ENCODE data around the gene CYTH2.
"Not testable (repeated sequence)": the region's sequence is repeated elsewhere in the genome, so short reads cannot be mapped to it uniquely, and the experiment has no call there.

CYTH2 gene

DNA sequence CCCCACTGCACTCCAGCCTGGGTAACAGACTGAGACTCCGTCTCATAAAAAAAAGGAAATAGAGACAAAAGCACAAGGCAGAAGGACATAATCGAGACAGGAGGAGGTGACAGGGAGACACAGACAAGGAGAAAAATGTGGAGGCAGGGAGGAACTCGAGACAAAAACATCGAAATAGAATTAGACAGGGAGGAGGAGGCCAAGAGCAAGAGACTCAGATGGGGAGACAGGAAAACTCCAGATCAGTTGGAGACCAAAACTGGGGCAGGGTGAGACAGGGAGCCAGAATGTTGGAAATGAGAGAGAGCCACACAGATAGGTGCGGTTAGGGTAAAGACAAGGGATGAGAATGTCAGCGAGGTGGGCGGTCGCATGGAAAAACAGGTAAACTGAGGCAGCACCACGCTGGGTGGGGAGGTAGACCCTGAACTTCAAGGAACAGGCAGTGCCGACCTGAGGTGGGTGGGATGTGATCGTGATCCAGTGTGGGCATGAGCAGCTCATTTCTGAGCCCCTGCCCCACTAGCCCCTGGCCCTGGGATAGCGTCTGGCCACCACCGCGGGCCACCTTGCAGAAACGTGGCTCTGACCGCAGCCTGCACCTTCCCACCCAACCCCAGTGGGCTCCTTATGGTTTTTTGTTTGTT is 15.2 kb downstream of the CYTH2 start:
- POLR2A ChIA-PET, result no interaction called here

DNA sequence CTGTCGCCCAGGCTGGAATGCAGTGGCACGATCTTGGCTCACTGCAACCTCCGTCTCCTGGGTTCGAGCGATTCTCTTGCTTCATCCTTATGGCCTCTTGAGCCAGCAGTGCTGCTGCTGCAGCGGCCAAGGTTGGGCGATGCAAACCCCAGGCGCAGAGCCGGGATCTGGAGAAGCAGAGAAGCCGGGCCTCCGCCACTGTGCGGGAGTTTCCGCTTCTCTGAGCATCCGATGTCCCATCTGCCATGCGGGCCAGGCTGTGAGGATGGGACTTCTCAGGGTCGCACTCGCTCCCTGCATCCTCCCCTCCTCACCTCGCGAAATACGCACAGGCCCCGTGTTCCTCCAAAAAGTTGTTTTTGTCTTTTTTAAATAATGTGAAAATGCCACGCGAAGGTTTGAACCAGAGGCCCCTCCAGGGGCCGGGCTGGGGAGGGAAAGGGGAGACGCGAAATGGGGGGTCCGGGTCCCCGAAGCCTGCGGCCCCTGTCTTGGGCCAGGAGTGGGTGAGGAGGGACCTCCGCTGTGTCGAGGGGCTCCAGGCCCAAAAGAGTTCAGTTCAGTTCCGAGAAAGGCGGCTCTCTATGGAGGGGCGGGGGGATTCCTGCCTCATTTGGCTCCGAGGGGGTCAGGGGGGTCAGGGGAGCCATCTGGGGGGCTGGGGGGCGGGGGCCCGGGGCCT is 15.9 kb downstream of the CYTH2 start:
- Histone ChIP-seq H3K9me3 (ENCODE audit: control insufficient read depth, insufficient read depth, low read depth, low read length) (no peaks in the 10 kb centered on the region), H3K36me3 (ENCODE audit: control insufficient read depth in 2 of 2, insufficient read depth in 1 of 2, low read length in 2 of 2) (peaks cover 9 to 15% of the 10 kb centered on the region in 2 experiments; a peak in 2 of 3 replicates), H3K27ac (ENCODE audit: extremely low read depth, low read depth, low read length) (no peak overlapping the region), H3K4me1 (ENCODE audit: control insufficient read depth, insufficient read depth, low read length) (no peaks in the 10 kb centered on the region), H3K4me3 (ENCODE audit: low read depth, low read length) (no peak overlapping the region)
- ChIA-PET POLR2A (no interaction called here), CTCF (no interaction called here)
- TF ChIP-seq PRDM1 (tag by site-specific recombination; IDR thresholded peaks at IDR 0.05), result no peak
- no peak for TF ChIP-seq ZNF114 (tag by site-specific recombination; IDR thresholded peaks at IDR 0.05)
- TF ChIP-seq ZNF610 (tag by site-specific recombination; IDR thresholded peaks at IDR 0.05; ENCODE audit: borderline replicate concordance), result no peak
- no peak for TF ChIP-seq ZNF645 (tag by site-specific recombination; IDR thresholded peaks at IDR 0.05)
- TF ChIP-seq, protein P1, sequence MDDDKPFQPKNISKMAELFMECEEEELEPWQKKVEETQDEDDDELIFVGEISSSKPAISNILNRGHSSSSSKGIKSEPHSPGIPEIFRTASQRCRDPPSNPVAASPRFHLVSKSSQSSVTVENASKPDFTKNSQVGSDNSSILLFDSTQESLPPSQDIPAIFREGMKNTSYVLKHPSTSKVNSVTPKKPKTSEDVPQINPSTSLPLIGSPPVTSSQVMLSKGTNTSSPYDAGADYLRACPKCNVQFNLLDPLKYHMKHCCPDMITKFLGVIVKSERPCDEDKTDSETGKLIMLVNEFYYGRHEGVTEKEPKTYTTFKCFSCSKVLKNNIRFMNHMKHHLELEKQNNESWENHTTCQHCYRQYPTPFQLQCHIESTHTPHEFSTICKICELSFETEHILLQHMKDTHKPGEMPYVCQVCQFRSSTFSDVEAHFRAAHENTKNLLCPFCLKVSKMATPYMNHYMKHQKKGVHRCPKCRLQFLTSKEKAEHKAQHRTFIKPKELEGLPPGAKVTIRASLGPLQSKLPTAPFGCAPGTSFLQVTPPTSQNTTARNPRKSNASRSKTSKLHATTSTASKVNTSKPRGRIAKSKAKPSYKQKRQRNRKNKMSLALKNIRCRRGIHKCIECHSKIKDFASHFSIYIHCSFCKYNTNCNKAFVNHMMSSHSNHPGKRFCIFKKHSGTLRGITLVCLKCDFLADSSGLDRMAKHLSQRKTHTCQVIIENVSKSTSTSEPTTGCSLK (tag by site-specific recombination; IDR thresholded peaks at IDR 0.05), result no peak
- no peak for TF ChIP-seq ZNF76 (tag by site-specific recombination; IDR thresholded peaks at IDR 0.05; ENCODE audit: borderline replicate concordance, low read depth)
- no peak for TF ChIP-seq PRDM6 (tag by site-specific recombination; IDR thresholded peaks at IDR 0.05)
- no peak for TF ChIP-seq ZSCAN30 (tag by site-specific recombination; IDR thresholded peaks at IDR 0.05)
- no peak for TF ChIP-seq ZNF837 (tag by site-specific recombination; IDR thresholded peaks at IDR 0.05)

More for the DNA sequence above, 15.2 kb downstream of the CYTH2 start:
- CTCF ChIA-PET, result no interaction called here
- H3K36me3 ChIP-seq (ENCODE audit: control insufficient read depth in 2 of 2, insufficient read depth in 1 of 2, low read length in 2 of 2), result peaks cover 15 to 16% of the 10 kb centered on the region in 2 experiments; a peak in 2 of 3 replicates
- TF ChIP-seq ZNF600 (tag by site-specific recombination; IDR thresholded peaks at IDR 0.05) (peak; percentile 54), ZBTB48 (tag by site-specific recombination; IDR thresholded peaks at IDR 0.05) (no peak), ZNF707 (tag by site-specific recombination; IDR thresholded peaks at IDR 0.05) (no peak), ZNF311 (tag by site-specific recombination; IDR thresholded peaks at IDR 0.05; ENCODE audit: borderline replicate concordance) (no peak), MYNN (tag by site-specific recombination; IDR thresholded peaks at IDR 0.05; ENCODE audit: borderline replicate concordance) (no peak), ZNF146 (tag by site-specific recombination; IDR thresholded peaks at IDR 0.05) (no peak)
- H3K4me3 ChIP-seq (ENCODE audit: low read depth, low read length), result no peak overlapping the region
- H3K27ac ChIP-seq (ENCODE audit: extremely low read depth, low read depth, low read length), result no peak overlapping the region
- no peaks in the 10 kb centered on the region for H3K4me1 ChIP-seq (ENCODE audit: control insufficient read depth, insufficient read depth, low read length)
- H3K9me3 ChIP-seq (ENCODE audit: control insufficient read depth, insufficient read depth, low read depth, low read length), result no peaks in the 10 kb centered on the region

DNA sequence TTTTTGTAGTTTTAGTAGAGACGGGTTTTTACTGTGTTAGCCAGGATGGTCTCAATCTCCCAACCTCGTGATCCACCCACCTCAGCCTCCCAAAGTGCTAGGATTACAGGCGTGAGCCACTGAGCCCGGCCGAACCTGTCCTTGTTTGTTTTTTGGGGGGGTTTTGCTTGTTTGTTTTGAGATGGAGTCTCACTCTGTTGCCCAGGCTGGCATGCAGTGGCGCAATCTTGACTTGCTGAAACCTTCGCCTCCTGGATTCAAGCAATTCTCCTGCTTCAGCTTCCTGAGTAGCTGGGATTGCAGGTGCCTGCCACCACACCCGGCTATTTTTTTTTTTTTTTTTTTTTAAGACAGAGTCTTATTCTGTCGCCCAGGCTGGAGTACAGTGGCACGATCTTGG is 17.5 kb downstream of the CYTH2 start:
- POLR2A ChIA-PET, result interaction anchor here (0.6 to 1.7 kb wide), 2 partner anchors 17 to 317 kb away, joined by 4 to 5 read pairs; no protein-coding TSS in a partner anchor
- not testable (repeated sequence) for H3K4me1 ChIP-seq (ENCODE audit: control insufficient read depth, insufficient read depth, low read length); H3K27ac ChIP-seq (ENCODE audit: extremely low read depth, low read depth, low read length); H3K36me3 ChIP-seq (ENCODE audit: control insufficient read depth in 2 of 2, insufficient read depth in 1 of 2, low read length in 2 of 2); H3K9me3 ChIP-seq (ENCODE audit: control insufficient read depth, insufficient read depth, low read depth, low read length); H3K4me3 ChIP-seq (ENCODE audit: low read depth, low read length)
- 0 out of 2 replicates have a peak, but pooled peaks have one; percentile 5 for TF ChIP-seq ZNF121 (tag by site-specific recombination; IDR thresholded peaks at IDR 0.05)
- CTCF ChIA-PET, result interaction anchor here (1.8 to 11.2 kb wide), 2 partner anchors 19 to 100 kb away, joined by 7 to 170 read pairs; no protein-coding TSS in a partner anchor

Data from HEK293 (cell line).